ENCODE results near the gene VMO1. TPM values are rescaled to one million over a fixed set of nuclear protein-coding genes. Genes with fewer than 3 reads are reported as not detected.

The VMO1 gene
- total and polyA plus RNA-seq, 9 donors: 0.69 to 3.5 (median 1.3) TPM; not detected in 1

GRCh38 chr17:4788159-4788806 lies 2.1 kb upstream of the VMO1 start:
- Histone ChIP-seq H3K4me3 (no peak overlapping the region), H3K4me1 (ENCODE audit: insufficient read depth) (peaks cover 13% of the 10 kb centered on the region), H3K9me3 (no peaks in the 10 kb centered on the region), H3K27me3 (no peaks in the 10 kb centered on the region), H3K27ac (no peak overlapping the region), H3K36me3 (no peaks in the 10 kb centered on the region)
- intact Hi-C loops (cut with DNase I): loop anchor here in 3 of 4 donors (2.0 to 10.0 kb wide), 5 partner anchors 53 to 267 kb away; partner anchors contain the start of genes CHRNE (in 1 of the 3), CXCL16 (in 1 of the 3), MED11 (in 1 of the 3) and ZMYND15 (in 1 of the 3)
- no peak for DNase-seq
- WGBS, 3 donors: 82 to 86% (median 83%) methylated on average over 14 of the region's 14 CpGs
- TF ChIP-seq CTCF (IDR thresholded peaks at IDR 0.05): no peak
- no peak for TF ChIP-seq EP300 (IDR thresholded peaks at IDR 0.05)
- no peak for TF ChIP-seq POLR2A (IDR thresholded peaks at IDR 0.05)

GRCh38 chr17:4786516-4786915 lies 352 bp upstream of the VMO1 start:
- 6 to 12% (median 12%) methylated on average over 6 of the region's 6 CpGs for WGBS, 3 donors
- Histone ChIP-seq H3K9me3 (no peaks in the 10 kb centered on the region), H3K27ac (no peak overlapping the region), H3K36me3 (no peaks in the 10 kb centered on the region), H3K27me3 (no peaks in the 10 kb centered on the region), H3K4me3 (peak overlapping the region; percentile 25), H3K4me1 (ENCODE audit: insufficient read depth) (peaks cover 13% of the 10 kb centered on the region)
- DNase-seq: no peak
- TF ChIP-seq CTCF (IDR thresholded peaks at IDR 0.05) (no peak), EP300 (IDR thresholded peaks at IDR 0.05) (no peak)
- intact Hi-C loops (cut with DNase I): loop anchor here (2.0 to 10.0 kb wide), 6 partner anchors 52 to 268 kb away; partner anchors contain the start of genes CHRNE (in 1 of the 4), CXCL16 (in 1 of the 4), MED11 (in 1 of the 4) and ZMYND15 (in 1 of the 4)

DNA sequence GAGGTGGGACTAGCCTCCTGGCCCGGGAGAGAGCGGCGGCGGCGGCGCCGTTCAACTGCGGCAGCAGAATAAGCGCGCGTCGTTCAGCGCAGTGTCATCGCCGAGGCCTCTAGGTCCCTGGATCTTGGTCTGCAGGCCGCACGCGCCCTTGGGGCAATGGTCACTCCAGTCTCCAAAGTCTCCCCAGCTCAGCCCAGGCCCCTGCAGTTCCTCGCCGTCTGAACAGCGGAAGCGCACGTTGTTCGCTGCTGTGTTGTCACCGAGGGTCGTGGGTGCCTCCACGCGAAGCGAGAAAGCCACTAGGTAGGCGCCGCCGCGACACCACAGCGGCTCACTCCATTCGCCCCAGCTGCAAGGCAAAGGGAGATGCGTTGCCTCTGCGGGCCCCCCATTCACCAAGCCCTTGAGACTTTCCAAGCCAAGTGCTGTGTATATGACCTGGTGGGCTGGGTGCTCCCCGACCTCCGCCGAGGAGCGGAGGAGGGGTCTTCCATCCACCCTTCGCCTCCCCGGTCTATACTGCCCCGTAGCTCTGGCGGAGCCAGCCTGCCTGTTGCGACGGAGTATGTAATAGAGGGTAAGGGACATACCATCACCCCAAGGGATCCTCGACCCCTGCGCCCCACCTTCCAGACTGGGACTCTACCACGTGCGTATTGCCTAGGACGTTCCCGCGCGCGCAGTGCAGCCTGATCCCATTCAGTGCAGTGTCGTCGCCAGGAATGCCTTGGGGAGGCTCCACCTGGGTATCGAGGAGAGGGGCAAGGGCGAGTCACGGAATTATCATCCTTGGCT lies 656 bp downstream of the VMO1 start:
- WGBS, 3 donors: 8 to 19% (median 9%) methylated on average over 61 of the region's 61 CpGs
- DNase-seq: no peak
- peaks cover 11% of the 10 kb centered on the region for H3K4me1 ChIP-seq (ENCODE audit: insufficient read depth)
- TF ChIP-seq CTCF (IDR thresholded peaks at IDR 0.05): no peak
- TF ChIP-seq EP300 (IDR thresholded peaks at IDR 0.05): no peak
- TF ChIP-seq POLR2A (IDR thresholded peaks at IDR 0.05): no peak
- no peaks in the 10 kb centered on the region for H3K27me3 ChIP-seq
- H3K4me3 ChIP-seq: peak overlapping the region; percentile 25
- no peaks in the 10 kb centered on the region for H3K9me3 ChIP-seq
- H3K27ac ChIP-seq: no peak overlapping the region
- intact Hi-C loops (cut with DNase I): loop anchor here (2.0 to 10.0 kb wide), 6 partner anchors 51 to 269 kb away; partner anchors contain the start of genes CHRNE (in 1 of the 4), CXCL16 (in 1 of the 4), MED11 (in 1 of the 4) and ZMYND15 (in 1 of the 4)
- no peaks in the 10 kb centered on the region for H3K36me3 ChIP-seq

- Histone ChIP-seq H3K36me3 (no peaks in the 10 kb centered on the region), H3K4me1 (ENCODE audit: insufficient read depth) (peaks cover 6% of the 10 kb centered on the region), H3K27me3 (no peaks in the 10 kb centered on the region), H3K27ac (no peak overlapping the region), H3K9me3 (no peaks in the 10 kb centered on the region), H3K4me3 (no peak overlapping the region)
- DNase-seq: no peak
- 26 to 30% (median 27%) methylated on average over 27 to 28 of the region's 28 CpGs for WGBS, 3 donors
- TF ChIP-seq POLR2A (IDR thresholded peaks at IDR 0.05) (no peak), CTCF (IDR thresholded peaks at IDR 0.05) (no peak), EP300 (IDR thresholded peaks at IDR 0.05) (no peak)
- intact Hi-C loops (cut with DNase I): loop anchor here in 2 of 4 donors (10.0 kb wide), 2 partner anchors 48 to 272 kb away; partner anchors contain the start of genes CXCL16 (in 1 of the 2), MED11 (in 1 of the 2) and ZMYND15 (in 1 of the 2)
These were observed 3.5 kb downstream of the VMO1 start for GRCh38 chr17:4782652-4783051.

All from ovary (tissue), 9 donors.